AG04450 (cell line): Measurements from ENCODE around the gene SEC11C. TPM values are rescaled to one million over a fixed set of nuclear protein-coding genes. Genes with fewer than 3 reads are reported as not detected.

Source experiments
- CTCF ChIA-PET: fragments of 300-600, 350-600 bp; formaldehyde crosslinking; extraction: SDS; loops from one replicate; lab custom pipeline; 2022; ENCODE audit warnings: antibody characterized with exemption, inconsistent platforms; lab: Charles Lee
- POLR2A ChIA-PET: fragments of 350-600 bp; formaldehyde crosslinking; extraction: SDS; loops from one replicate; lab custom pipeline; 2021; ENCODE audit warnings: antibody characterized with exemption, inconsistent platforms; lab: Yijun Ruan, JAX
- DNase-seq: peaks from one replicate; pipeline ENCODE4 v3.0.0-alpha.2; 2011; ENCODE audit warnings: low read depth, low spot score
- H3K27ac ChIP-seq: one replicate; pipeline ENCODE4 v1.5.1; 2012; ENCODE audit warnings: low read depth, low read length, control low read depth
- H3K27me3 ChIP-seq: one replicate; pipeline ENCODE4 v1.6.0; 2012; ENCODE audit warnings: low read length; ENCODE audit not compliant: control insufficient read depth, insufficient read depth
- H3K4me3 ChIP-seq: 2 replicates; pipeline ENCODE4 v1.5.1; 2011; ENCODE audit warnings: mild to moderate bottlenecking, low read depth, low read length, control low read depth
- H3K9me3 ChIP-seq: 2 replicates; pipeline ENCODE4 v1.5.1; 2012; ENCODE audit warnings: low read length; ENCODE audit not compliant: control insufficient read depth, insufficient read depth
- polyA plus RNA-seq: library from polyadenylated mRNA; depleted of rRNA; stranded (reverse); fragments of >200 nt; gene quantifications from 2 replicates; pipeline ENCODE4 v1.2.3, GENCODE V29; 2011
- TF ChIP-seq, protein P1 (sequence below): IDR thresholded peaks from 2 replicates; pipeline ENCODE4 v1.5.1; 2011; ENCODE audit warnings: low read depth, low read length, control low read depth, inconsistent platforms

SEC11C gene
- polyA plus RNA-seq, 1 experiment: 19.7 TPM

DNA sequence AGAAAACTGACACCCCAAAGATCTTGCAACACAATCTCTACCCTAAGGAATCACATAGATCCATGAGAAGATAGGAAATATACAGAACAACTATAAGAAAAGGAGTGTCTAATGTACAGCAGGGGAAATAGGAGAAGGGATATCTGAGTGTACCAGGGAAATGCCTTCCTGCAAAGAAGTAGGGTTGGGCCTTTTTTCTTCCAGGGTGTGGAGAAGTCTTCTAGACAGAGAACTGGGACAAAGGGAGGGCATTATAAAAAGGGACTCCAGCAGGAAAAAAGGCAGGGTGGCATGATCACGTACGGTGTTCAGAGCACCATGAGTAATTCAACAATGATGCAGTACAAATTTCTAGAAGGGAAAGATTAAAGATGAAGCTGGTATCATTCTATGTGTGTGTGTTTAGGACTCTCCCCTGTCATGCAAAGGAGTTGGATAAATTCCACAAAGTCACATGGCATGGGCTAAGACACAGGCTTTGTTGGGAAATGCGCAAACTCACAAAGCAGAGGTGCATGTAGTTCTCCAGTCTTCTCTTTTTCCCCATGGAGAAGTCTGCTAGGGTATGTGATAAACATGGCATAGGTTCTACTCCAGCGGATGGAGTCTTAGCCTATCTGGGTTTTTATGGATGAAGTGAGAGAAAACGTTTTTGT lies 6.7 kb upstream of the SEC11C start:
- Histone ChIP-seq H3K27ac (no peak overlapping the region), H3K4me3 (no peak overlapping the region), H3K9me3 (peaks cover 3% of the 10 kb centered on the region; the same call in 1 of the 2 replicates), H3K27me3 (peaks cover 65% of the 10 kb centered on the region)
- POLR2A ChIA-PET: no interaction called here
- no peak for DNase-seq
- CTCF ChIA-PET: no interaction called here
- TF ChIP-seq, protein P1, sequence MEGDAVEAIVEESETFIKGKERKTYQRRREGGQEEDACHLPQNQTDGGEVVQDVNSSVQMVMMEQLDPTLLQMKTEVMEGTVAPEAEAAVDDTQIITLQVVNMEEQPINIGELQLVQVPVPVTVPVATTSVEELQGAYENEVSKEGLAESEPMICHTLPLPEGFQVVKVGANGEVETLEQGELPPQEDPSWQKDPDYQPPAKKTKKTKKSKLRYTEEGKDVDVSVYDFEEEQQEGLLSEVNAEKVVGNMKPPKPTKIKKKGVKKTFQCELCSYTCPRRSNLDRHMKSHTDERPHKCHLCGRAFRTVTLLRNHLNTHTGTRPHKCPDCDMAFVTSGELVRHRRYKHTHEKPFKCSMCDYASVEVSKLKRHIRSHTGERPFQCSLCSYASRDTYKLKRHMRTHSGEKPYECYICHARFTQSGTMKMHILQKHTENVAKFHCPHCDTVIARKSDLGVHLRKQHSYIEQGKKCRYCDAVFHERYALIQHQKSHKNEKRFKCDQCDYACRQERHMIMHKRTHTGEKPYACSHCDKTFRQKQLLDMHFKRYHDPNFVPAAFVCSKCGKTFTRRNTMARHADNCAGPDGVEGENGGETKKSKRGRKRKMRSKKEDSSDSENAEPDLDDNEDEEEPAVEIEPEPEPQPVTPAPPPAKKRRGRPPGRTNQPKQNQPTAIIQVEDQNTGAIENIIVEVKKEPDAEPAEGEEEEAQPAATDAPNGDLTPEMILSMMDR: no peak

DNA sequence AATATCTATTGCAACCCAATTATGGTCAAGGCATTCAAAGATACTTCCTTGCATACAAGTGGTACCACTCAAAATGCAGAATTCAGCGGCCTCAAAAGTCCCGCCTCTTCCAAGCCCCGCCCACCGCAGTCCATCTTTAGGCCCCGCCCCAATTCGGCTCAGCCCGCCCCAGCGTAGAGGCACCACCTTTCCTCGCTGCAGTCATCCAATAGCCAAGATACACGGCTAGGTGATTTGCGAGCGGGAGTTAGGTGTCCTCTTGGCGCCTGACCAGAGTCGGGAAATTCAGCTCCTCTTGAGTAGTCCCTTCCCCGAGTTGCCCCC lies 431 bp upstream of the SEC11C start:
- Histone ChIP-seq H3K4me3 (peak overlapping the region; percentile 86), H3K9me3 (no peaks in the 10 kb centered on the region; the same call in 1 of the 2 replicates), H3K27ac (no peak overlapping the region), H3K27me3 (peaks cover 35% of the 10 kb centered on the region)
- TF ChIP-seq, protein P1: no peak
- CTCF ChIA-PET: no interaction called here
- POLR2A ChIA-PET: no interaction called here
- DNase-seq: peak; percentile 44

DNA sequence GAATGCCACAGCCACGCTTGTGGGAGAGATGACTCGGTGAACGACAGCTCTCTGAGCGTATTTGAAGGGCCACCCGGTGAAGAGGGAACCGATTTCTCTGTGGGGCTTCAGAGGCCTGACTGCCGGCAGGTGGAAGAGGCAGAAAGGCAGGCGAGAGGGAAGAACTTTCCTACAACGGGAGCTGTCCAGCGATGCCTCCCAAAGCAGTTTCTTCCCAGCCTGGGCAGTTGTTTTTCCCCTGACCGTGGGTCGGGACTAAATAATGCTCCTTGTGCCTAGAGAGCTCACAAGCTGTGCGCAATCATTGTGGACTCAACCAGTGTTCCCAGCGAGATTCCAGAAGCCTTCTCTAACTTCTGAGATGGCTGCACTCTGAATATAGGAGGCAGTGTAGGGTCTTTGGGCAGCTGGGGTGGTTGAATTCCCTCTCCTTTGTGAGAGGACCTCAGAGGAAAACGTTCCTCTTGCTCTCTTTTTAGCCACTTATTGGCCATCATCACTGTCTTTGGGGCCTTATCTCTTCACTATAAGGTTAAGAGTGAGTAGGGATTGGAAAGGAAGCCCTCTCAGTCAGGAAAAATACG lies 710 bp downstream of the SEC11C start:
- DNase-seq: no peak
- TF ChIP-seq, protein P1: no peak
- POLR2A ChIA-PET: no interaction called here
- CTCF ChIA-PET: interaction anchor here (1.3 kb wide), 1 partner anchor 108 kb away, joined by 4 read pairs; no protein-coding TSS in a partner anchor
- H3K27me3 ChIP-seq: peaks cover 25% of the 10 kb centered on the region
- H3K9me3 ChIP-seq: no peaks in the 10 kb centered on the region; the same call in 1 of the 2 replicates
- peak overlapping the region; percentile 86 for H3K4me3 ChIP-seq
- peak overlapping the region; percentile 21 for H3K27ac ChIP-seq

DNA sequence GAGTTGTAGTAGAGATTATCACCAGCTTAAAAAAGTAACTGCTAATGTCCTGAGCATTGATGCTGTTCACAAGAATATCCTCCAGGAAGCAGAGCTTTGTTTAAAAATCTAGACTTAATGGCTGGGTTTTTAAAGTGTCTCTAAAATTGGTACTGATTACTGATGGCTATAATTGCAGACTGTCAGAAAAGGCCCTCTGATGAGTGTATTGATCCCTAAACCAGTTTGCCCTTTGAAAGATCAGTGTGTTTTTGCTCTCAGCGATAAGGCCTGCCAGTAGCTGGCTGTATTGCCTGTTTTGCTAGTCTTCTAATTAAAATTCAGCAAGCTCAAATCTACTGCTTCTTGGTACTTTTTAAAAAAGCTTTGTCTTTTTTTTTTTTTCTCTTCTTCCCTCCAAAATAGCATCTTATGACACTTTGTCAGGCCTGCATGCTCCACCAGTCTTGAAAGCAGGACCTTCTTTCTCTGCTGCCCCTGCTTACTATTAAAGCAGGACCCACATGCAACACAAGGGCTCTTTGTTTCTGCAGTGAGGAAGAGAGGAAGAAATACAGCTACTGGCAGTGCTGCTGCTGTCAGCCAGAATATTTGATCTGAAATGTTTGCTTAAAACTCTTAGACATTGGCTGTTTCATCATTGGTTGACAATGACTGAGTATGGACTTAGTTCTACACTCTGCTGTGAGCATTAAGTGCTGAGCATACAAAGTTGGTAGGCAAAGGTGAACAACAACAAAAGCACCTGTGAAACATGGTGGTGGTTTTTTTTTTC lies 1.8 kb downstream of the SEC11C start:
- DNase-seq: no peak
- Histone ChIP-seq H3K9me3 (no peaks in the 10 kb centered on the region; the same call in 1 of the 2 replicates), H3K4me3 (no peak overlapping the region), H3K27me3 (peaks cover 15% of the 10 kb centered on the region), H3K27ac (no peak overlapping the region)
- POLR2A ChIA-PET: no interaction called here
- CTCF ChIA-PET: interaction anchor here (1.0 to 1.3 kb wide), 2 partner anchors 58 to 107 kb away, joined by 3 to 4 read pairs; no protein-coding TSS in a partner anchor
- TF ChIP-seq, protein P1: no peak
